IPS DF 19.7 (cell line): ENCODE measurements around the gene FIBP.
A peak's percentile ranks its signal among the peaks of the same experiment; 100 is the strongest.

Experiments
- DNase-seq: peaks from one replicate; pipeline ENCODE4 v3.0.0-alpha.2; 2013; ENCODE audit warnings: low read depth, low spot score

Gene FIBP

GRCh38 chr11:65888163-65888814 lies at the start of gene FIBP:
FIBP (minus strand) TSS chr11:65888471; CDS start chr11:65888418, 53 bp downstream.
- peak; percentile 81 for DNase-seq

- DNase-seq, result no peak
Measured at GRCh38 chr11:65937766-65938165, 49.5 kb upstream of the FIBP start.

- DNase-seq, result no peak
Measured at GRCh38 chr11:65934014-65934413, 45.7 kb upstream of the FIBP start.

GRCh38 chr11:65932558-65932919 lies 44.3 kb upstream of the FIBP start:
- no peak for DNase-seq

GRCh38 chr11:65931773-65932557 lies 43.7 kb upstream of the FIBP start:
- DNase-seq, result no peak

- DNase-seq, result no peak
Measured at GRCh38 chr11:65928667-65929066, 40.4 kb upstream of the FIBP start.

- no peak for DNase-seq
Measured at GRCh38 chr11:65927904-65928397, 39.7 kb upstream of the FIBP start.

- no peak for DNase-seq
Measured at GRCh38 chr11:65925397-65925796, 37.1 kb upstream of the FIBP start.

- DNase-seq, result no peak
Measured at GRCh38 chr11:65922565-65922964, 34.3 kb upstream of the FIBP start.

GRCh38 chr11:65921876-65922275 lies 33.6 kb upstream of the FIBP start:
- DNase-seq, result no peak

- no peak for DNase-seq
Measured at GRCh38 chr11:65921033-65921555, 32.8 kb upstream of the FIBP start.

GRCh38 chr11:65920372-65920802 lies 32.1 kb upstream of the FIBP start:
- no peak for DNase-seq

GRCh38 chr11:65919573-65920371 lies 31.5 kb upstream of the FIBP start:
- no peak for DNase-seq

GRCh38 chr11:65919141-65919572 lies 30.9 kb upstream of the FIBP start, which contains the start of gene DRAP1:
DRAP1 (plus strand) TSS chr11:65919426; CDS start chr11:65919502, 76 bp downstream.
- peak; percentile 87 for DNase-seq

- no peak for DNase-seq
Measured at GRCh38 chr11:65918211-65919140, 30.2 kb upstream of the FIBP start, which contains the start of gene C11orf68. C11orf68 (minus strand) TSS chr11:65919062; CDS start chr11:65919031, 31 bp downstream.

GRCh38 chr11:65917434-65918210 lies 29.4 kb upstream of the FIBP start:
- DNase-seq, result no peak

- no peak for DNase-seq
Measured at GRCh38 chr11:65917077-65917433, 28.8 kb upstream of the FIBP start.

- DNase-seq, result no peak
Measured at GRCh38 chr11:65916391-65916790, 28.1 kb upstream of the FIBP start.

GRCh38 chr11:65915821-65916251 lies 27.6 kb upstream of the FIBP start:
- no peak for DNase-seq
